ENCODE results near the gene PPP1R3F.
"Not testable (repeated sequence)": the region's sequence is repeated elsewhere in the genome, so short reads cannot be mapped to it uniquely, and the experiment has no call there.

Gene PPP1R3F

GRCh38 chrX:49312176-49312575 lies 42.6 kb downstream of the PPP1R3F start:
- no peak for DNase-seq
- no peak overlapping the region for H3K4me3 Mint-ChIP-seq
- no peak overlapping the region for H3K27ac Mint-ChIP-seq
- peaks cover 33% of the 10 kb centered on the region for H3K4me1 Mint-ChIP-seq
- peaks cover 42% of the 10 kb centered on the region for H3K9me3 Mint-ChIP-seq
- TF ChIP-seq CTCF (IDR thresholded peaks at IDR 0.05): no peak
- H3K27me3 Mint-ChIP-seq (ENCODE audit: low read depth, poor library complexity): no peaks in the 10 kb centered on the region
- peaks cover 5% of the 10 kb centered on the region for H3K36me3 Mint-ChIP-seq (ENCODE audit: low read depth)

GRCh38 chrX:49316085-49316484 lies 46.5 kb downstream of the PPP1R3F start:
- Mint-ChIP-seq H3K36me3 (ENCODE audit: low read depth) (no peaks in the 10 kb centered on the region), H3K27me3 (ENCODE audit: low read depth, poor library complexity) (no peaks in the 10 kb centered on the region), H3K4me3 (no peak overlapping the region), H3K9me3 (peaks cover 15% of the 10 kb centered on the region), H3K27ac (peak overlapping the region; percentile 86), H3K4me1 (peaks cover 11% of the 10 kb centered on the region)
- no peak for DNase-seq
- no peak for TF ChIP-seq CTCF (IDR thresholded peaks at IDR 0.05)

- H3K36me3 Mint-ChIP-seq (ENCODE audit: low read depth); H3K4me1 Mint-ChIP-seq; H3K4me3 Mint-ChIP-seq; H3K27ac Mint-ChIP-seq; H3K9me3 Mint-ChIP-seq; H3K27me3 Mint-ChIP-seq (ENCODE audit: low read depth, poor library complexity); DNase-seq: not testable (repeated sequence)
Observed at GRCh38 chrX:49321737-49322136, 52.1 kb downstream of the PPP1R3F start, which contains the start of gene GAGE12J. Gene GAGE12J (plus strand): TSS chrX:49322037. CDS start chrX:49323194, 1,157 bp downstream.

- not testable (repeated sequence) for H3K4me3 Mint-ChIP-seq; H3K9me3 Mint-ChIP-seq; DNase-seq; H3K4me1 Mint-ChIP-seq; H3K27ac Mint-ChIP-seq; H3K27me3 Mint-ChIP-seq (ENCODE audit: low read depth, poor library complexity); H3K36me3 Mint-ChIP-seq (ENCODE audit: low read depth)
Observed at GRCh38 chrX:49322266-49322665, 52.7 kb downstream of the PPP1R3F start.

GRCh38 chrX:49323735-49324134 lies 54.1 kb downstream of the PPP1R3F start:
- not testable (repeated sequence) for H3K4me1 Mint-ChIP-seq; H3K27me3 Mint-ChIP-seq (ENCODE audit: low read depth, poor library complexity); H3K4me3 Mint-ChIP-seq; H3K9me3 Mint-ChIP-seq; H3K27ac Mint-ChIP-seq; DNase-seq; H3K36me3 Mint-ChIP-seq (ENCODE audit: low read depth)

- not testable (repeated sequence) for H3K36me3 Mint-ChIP-seq (ENCODE audit: low read depth); H3K4me1 Mint-ChIP-seq; H3K27me3 Mint-ChIP-seq (ENCODE audit: low read depth, poor library complexity); H3K9me3 Mint-ChIP-seq; DNase-seq; H3K27ac Mint-ChIP-seq; H3K4me3 Mint-ChIP-seq
Observed at GRCh38 chrX:49330421-49330820, 60.8 kb downstream of the PPP1R3F start.

- not testable (repeated sequence) for H3K27me3 Mint-ChIP-seq (ENCODE audit: low read depth, poor library complexity); H3K9me3 Mint-ChIP-seq; H3K4me3 Mint-ChIP-seq; H3K36me3 Mint-ChIP-seq (ENCODE audit: low read depth); DNase-seq; H3K4me1 Mint-ChIP-seq; H3K27ac Mint-ChIP-seq
Observed at GRCh38 chrX:49331282-49331681, 61.7 kb downstream of the PPP1R3F start, which contains the start of gene GAGE13. Gene GAGE13 (plus strand): TSS chrX:49331582. CDS start chrX:49332738, 1,156 bp downstream.

- DNase-seq; H3K4me3 Mint-ChIP-seq; H3K4me1 Mint-ChIP-seq; H3K36me3 Mint-ChIP-seq (ENCODE audit: low read depth); H3K9me3 Mint-ChIP-seq; H3K27ac Mint-ChIP-seq; H3K27me3 Mint-ChIP-seq (ENCODE audit: low read depth, poor library complexity): not testable (repeated sequence)
Observed at GRCh38 chrX:49331841-49332240, 62.2 kb downstream of the PPP1R3F start.
